Suprapubic skin (tissue), 4 donors: ENCODE data around the gene TSHZ2. TPM values are rescaled to one million over a fixed set of nuclear protein-coding genes. Genes with fewer than 3 reads are reported as not detected.

Experiments
- DNase-seq, 2 donors: peaks; one replicate each; pipeline ENCODE4 v3.0.0-alpha.2; 2019; ENCODE audit warnings: low spot score in 2 of 2
- H3K27ac ChIP-seq: fragments of 200-600 bp; sonication (generic); one replicate; pipeline ENCODE4 v1.5.1; 2019
- H3K27me3 ChIP-seq: fragments of 200-600 bp; sonication (generic); one replicate; pipeline ENCODE4 v1.5.1; 2019
- H3K36me3 ChIP-seq: fragments of 200-600 bp; sonication (generic); one replicate; pipeline ENCODE4 v1.5.1; 2019
- H3K4me1 ChIP-seq: fragments of 200-600 bp; sonication (generic); one replicate; pipeline ENCODE4 v1.5.1; 2019
- H3K4me3 ChIP-seq: fragments of 200-600 bp; sonication (generic); one replicate; pipeline ENCODE4 v1.5.1; 2019; ENCODE audit warnings: mild to moderate bottlenecking
- H3K9me3 ChIP-seq: fragments of 200-600 bp; sonication (generic); one replicate; pipeline ENCODE4 v1.5.1; 2019
- CTCF ChIP-seq, 2 donors: fragments of 200-600 bp in 1 of 2; fragments of 450-650 bp in 1 of 2; sonication (generic) in 1 of 2; IDR thresholded peaks; one replicate each; pipeline ENCODE4 v1.5.1; 2016 to 2019; ENCODE audit warnings: antibody characterized with exemption in 2 of 2, mild to moderate bottlenecking in 1 of 2, moderate library complexity in 1 of 2
- EP300 ChIP-seq: sonication (generic); formaldehyde crosslinking; IDR thresholded peaks from one replicate; pipeline ENCODE4 v1.6.1; 2017; ENCODE audit warnings: antibody characterized with exemption
- POLR2A ChIP-seq, 2 donors: fragments of 450-650 bp; IDR thresholded peaks; one replicate each; pipeline ENCODE4 v1.6.1; 2017; ENCODE audit warnings: antibody characterized with exemption in 2 of 2, mild to moderate bottlenecking in 2 of 2, moderate library complexity in 2 of 2
- POLR2AphosphoS5 ChIP-seq, 3 donors: sonication (generic); formaldehyde crosslinking; IDR thresholded peaks; one replicate each; pipeline ENCODE4 v1.6.1; 2017; ENCODE audit warnings: antibody characterized with exemption in 3 of 3
- WGBS: methylation state at CpG from one replicate; pipeline ENCODE4 v1.1.5; 2018; 5-methylcytosine and 5-hydroxymethylcytosine counted together
- total RNA-seq, 4 donors: library from RNA; depleted of rRNA; stranded (reverse); fragments of >200 nt; gene quantifications; one replicate each; pipeline ENCODE4 v1.1.0, GENCODE V29; 2016

Gene TSHZ2
- total RNA-seq, 4 donors from 2014 or later: 10.2 to 24.7 (median 19.2) TPM

- H3K36me3 ChIP-seq: no peaks in the 10 kb centered on the region
- H3K27ac ChIP-seq: no peak overlapping the region
- TF ChIP-seq EP300: no peak
- TF ChIP-seq POLR2AphosphoS5 (IDR thresholded peaks at IDR 0.05): no peak
- TF ChIP-seq POLR2A (IDR thresholded peaks at IDR 0.05): no peak
- no peak for TF ChIP-seq CTCF (IDR thresholded peaks at IDR 0.05)
- no peak overlapping the region for H3K4me3 ChIP-seq
- no peak for DNase-seq
- 85% methylated on average over 3 of the region's 3 CpGs for WGBS
- H3K27me3 ChIP-seq: no peaks in the 10 kb centered on the region
- no peaks in the 10 kb centered on the region for H3K9me3 ChIP-seq
- no peaks in the 10 kb centered on the region for H3K4me1 ChIP-seq
Measured at GRCh38 chr20:53222932-53223331, 250.8 kb downstream of the TSHZ2 start.

GRCh38 chr20:53223626-53224172 lies 251.5 kb downstream of the TSHZ2 start:
- no peaks in the 10 kb centered on the region for H3K4me1 ChIP-seq
- no peak for DNase-seq
- TF ChIP-seq POLR2AphosphoS5 (IDR thresholded peaks at IDR 0.05) (no peak), POLR2A (IDR thresholded peaks at IDR 0.05) (no peak), EP300 (no peak), CTCF (IDR thresholded peaks at IDR 0.05) (no peak)
- no peaks in the 10 kb centered on the region for H3K9me3 ChIP-seq
- no peak overlapping the region for H3K27ac ChIP-seq
- 98% methylated on average over 5 of the region's 5 CpGs for WGBS
- no peaks in the 10 kb centered on the region for H3K27me3 ChIP-seq
- no peaks in the 10 kb centered on the region for H3K36me3 ChIP-seq
- H3K4me3 ChIP-seq: no peak overlapping the region

- no peak overlapping the region for H3K4me3 ChIP-seq
- no peaks in the 10 kb centered on the region for H3K9me3 ChIP-seq
- no peaks in the 10 kb centered on the region for H3K36me3 ChIP-seq
- no peaks in the 10 kb centered on the region for H3K4me1 ChIP-seq
- H3K27ac ChIP-seq: no peak overlapping the region
- H3K27me3 ChIP-seq: no peaks in the 10 kb centered on the region
- 85% methylated on average over 1 of the region's 1 CpG for WGBS
- DNase-seq: no peak
- TF ChIP-seq CTCF (IDR thresholded peaks at IDR 0.05): no peak
- TF ChIP-seq EP300: no peak
- TF ChIP-seq POLR2AphosphoS5 (IDR thresholded peaks at IDR 0.05): no peak
- no peak for TF ChIP-seq POLR2A (IDR thresholded peaks at IDR 0.05)
Measured at GRCh38 chr20:53224851-53225250, 252.7 kb downstream of the TSHZ2 start.

- 85% methylated on average over 7 of the region's 7 CpGs for WGBS
- no peaks in the 10 kb centered on the region for H3K36me3 ChIP-seq
- TF ChIP-seq EP300: no peak
- TF ChIP-seq POLR2A (IDR thresholded peaks at IDR 0.05): no peak
- no peak for TF ChIP-seq CTCF (IDR thresholded peaks at IDR 0.05)
- H3K27ac ChIP-seq: no peak overlapping the region
- H3K4me3 ChIP-seq: no peak overlapping the region
- no peak for DNase-seq
- no peaks in the 10 kb centered on the region for H3K27me3 ChIP-seq
- no peaks in the 10 kb centered on the region for H3K4me1 ChIP-seq
- H3K9me3 ChIP-seq: no peaks in the 10 kb centered on the region
Measured at GRCh38 chr20:53226826-53227225, 254.7 kb downstream of the TSHZ2 start.

GRCh38 chr20:53227523-53227922 lies 255.4 kb downstream of the TSHZ2 start:
- Histone ChIP-seq H3K36me3 (no peaks in the 10 kb centered on the region), H3K9me3 (no peaks in the 10 kb centered on the region), H3K4me1 (no peaks in the 10 kb centered on the region), H3K4me3 (no peak overlapping the region), H3K27me3 (no peaks in the 10 kb centered on the region), H3K27ac (no peak overlapping the region)
- DNase-seq: no peak
- TF ChIP-seq POLR2AphosphoS5 (IDR thresholded peaks at IDR 0.05) (no peak), EP300 (no peak), POLR2A (IDR thresholded peaks at IDR 0.05) (no peak), CTCF (IDR thresholded peaks at IDR 0.05) (no peak)
- WGBS: 77% methylated on average over 3 of the region's 3 CpGs
